HCT116 (cell line): ENCODE data around the gene OR2AT4. TPM values are rescaled to one million over a fixed set of nuclear protein-coding genes. Genes with fewer than 3 reads are reported as not detected.

Experiments
- ATAC-seq: fragments of 200-7000 bp; cut with Tn5 transposase; 2 replicates; pipeline ENCODE4 v1.9.1; 2020; ENCODE audit warnings: mild to moderate bottlenecking, moderate library complexity
- BruUV-seq: library from RNA; stranded (reverse); fragments of 400-500 nt; replicated peaks from 2 replicates; lab custom pipeline; 2021; lab: Mats Ljungman, UMichigan
- CTCF ChIA-PET: fragments of 300-600 bp; sonication (Branson Sonifier 250); formaldehyde crosslinking; loops from one replicate; lab custom pipeline; 2021; ENCODE audit warnings: antibody characterized with exemption; lab: Charles Lee
- POLR2A ChIA-PET: fragments of 300-600, 350-600 bp; sonication (Branson Sonifier 250); formaldehyde crosslinking; loops from one replicate; lab custom pipeline; 2021; ENCODE audit warnings: antibody characterized with exemption; lab: Charles Lee
- RAD21 ChIA-PET, 2 experiments: fragments of 300-600 bp; sonication (Branson Sonifier 250); formaldehyde crosslinking; loops; one replicate each; lab custom pipeline; 2023; ENCODE audit warnings: low total read pairs in 2 of 2; ENCODE audit not compliant: uncharacterized antibody in 2 of 2, unreplicated experiment in 2 of 2, low non-redundant PET in 1 of 2; lab: Charles Lee
- DNase-seq: peaks from one replicate; pipeline ENCODE4 v3.0.0-alpha.2; 2010; ENCODE audit warnings: low read depth, low spot score
- H2AFZ ChIP-seq: fragments of 200-600 bp; shearing (Covaris generic), sonication (generic); 2 replicates; pipeline ENCODE4 v1.6.1; 2017; ENCODE audit warnings: low read depth, mixed run types, mixed read lengths, antibody characterized with exemption, low read length; ENCODE audit not compliant: poor library complexity, severe bottlenecking
- H3K27ac ChIP-seq: 2 replicates; pipeline ENCODE4 v1.5.1; 2012; ENCODE audit warnings: low read depth, low read length
- H3K27me3 ChIP-seq: fragments of 200-600 bp; sonication (generic); 2 replicates; pipeline ENCODE4 v1.6.1; 2016; ENCODE audit warnings: mixed run types, low read length, mixed read lengths; ENCODE audit not compliant: insufficient read depth
- H3K36me3 ChIP-seq, 2 experiments: fragments of 200-500 bp in 1 of 2; fragments of 200-600 bp in 1 of 2; sonication (Bioruptor generic) in 1 of 2; sonication (generic) in 1 of 2; 2 replicates each; pipeline versions ENCODE4 v1.5.1 to v1.6.1; 2014 to 2016; ENCODE audit warnings: low read length in 2 of 2, inconsistent platforms in 1 of 2, mixed read lengths in 1 of 2, mixed run types in 1 of 2; ENCODE audit not compliant: insufficient read depth in 2 of 2, control insufficient read depth in 1 of 2
- H3K4me1 ChIP-seq, 2 experiments: fragments of 200-600 bp in 1 of 2; sonication (generic) in 1 of 2; 2 replicates each; pipeline versions ENCODE4 v1.5.1 to v1.6.1; 2012 to 2017; ENCODE audit warnings: low read length in 2 of 2, inconsistent platforms in 1 of 2, mild to moderate bottlenecking in 1 of 2, mixed read lengths in 1 of 2, mixed run types in 1 of 2, moderate library complexity in 1 of 2; ENCODE audit not compliant: insufficient read depth in 2 of 2, control insufficient read depth in 1 of 2
- H3K4me2 ChIP-seq: fragments of 200-600 bp; sonication (generic); 2 replicates; pipeline ENCODE4 v1.6.1; 2017; ENCODE audit warnings: mixed run types, low read length, mixed read lengths
- H3K4me3 ChIP-seq, 2 experiments: fragments of 200-600 bp in 1 of 2; sonication (generic) in 1 of 2; replicated peaks in 1 of 2; 2 replicates each; pipeline ENCODE4 v1.5.1; 2011 to 2016; ENCODE audit warnings: low read length in 2 of 2, control low read depth in 1 of 2, low read depth in 1 of 2, mild to moderate bottlenecking in 1 of 2, mixed read lengths in 1 of 2, mixed run types in 1 of 2
- H3K79me2 ChIP-seq: fragments of 200-600 bp; sonication (generic); 2 replicates; pipeline ENCODE4 v1.6.1; 2017; ENCODE audit warnings: mild to moderate bottlenecking, mixed run types, low read length, moderate library complexity, mixed read lengths; ENCODE audit not compliant: insufficient read depth
- H3K9ac ChIP-seq: fragments of 200-600 bp; sonication (generic); 2 replicates; pipeline ENCODE4 v1.6.1; 2016; ENCODE audit warnings: low read length, mixed read lengths
- H3K9me2 ChIP-seq: fragments of 200-600 bp; sonication (generic), shearing (Covaris generic); 2 replicates; pipeline ENCODE4 v1.6.1; 2017; ENCODE audit warnings: mixed run types, mild to moderate bottlenecking, moderate library complexity; ENCODE audit not compliant: insufficient read depth
- H3K9me3 ChIP-seq, 2 experiments: fragments of 200-500 bp in 1 of 2; fragments of 200-600 bp in 1 of 2; sonication (Bioruptor generic) in 1 of 2; sonication (generic) in 1 of 2; 2 replicates each; pipeline ENCODE4 v1.6.1; 2014 to 2017; ENCODE audit warnings: low read length in 2 of 2, mixed read lengths in 2 of 2, inconsistent platforms in 1 of 2, low read depth in 1 of 2, mild to moderate bottlenecking in 1 of 2, mixed run types in 1 of 2, moderate library complexity in 1 of 2; ENCODE audit not compliant: control insufficient read depth in 1 of 2, insufficient read depth in 1 of 2
- H4K20me1 ChIP-seq: fragments of 200-600 bp; sonication (generic), shearing (Covaris generic); 2 replicates; pipeline ENCODE4 v1.6.1; 2017; ENCODE audit warnings: mixed run types, mild to moderate bottlenecking, moderate library complexity; ENCODE audit not compliant: insufficient read depth
- CEBPB ChIP-seq: IDR thresholded peaks from 2 replicates; pipeline ENCODE4 v1.6.1; 2012; ENCODE audit warnings: low read depth
- CTCF ChIP-seq, 3 experiments: fragments of 200-600 bp in 1 of 3; sonication (generic) in 1 of 3; IDR thresholded peaks in 2 of 3; conservative IDR thresholded peaks in 1 of 3; 2 replicates each; pipeline ENCODE4 v1.5.1; 2012 to 2017; ENCODE audit warnings: low read depth in 2 of 3, low read length in 2 of 3, antibody characterized with exemption in 1 of 3, borderline replicate concordance in 1 of 3, control low read depth in 1 of 3, mild to moderate bottlenecking in 1 of 3, mixed read lengths in 1 of 3, mixed run types in 1 of 3, moderate library complexity in 1 of 3; ENCODE audit not compliant: insufficient read depth in 1 of 3
- EZH2 ChIP-seq: fragments of 200-600 bp; sonication (generic); IDR thresholded peaks from 2 replicates; pipeline ENCODE4 v1.6.1; 2017; ENCODE audit warnings: antibody characterized with exemption, mixed run types
- EZH2phosphoT487 ChIP-seq: fragments of 200-600 bp; IDR thresholded peaks from 2 replicates; pipeline ENCODE4 v1.6.1; 2018; ENCODE audit warnings: antibody characterized with exemption, borderline replicate concordance
- FOSL1 ChIP-seq: IDR thresholded peaks from 2 replicates; pipeline ENCODE4 v1.6.1; 2012; ENCODE audit warnings: low read depth
- MAX ChIP-seq: IDR thresholded peaks from 2 replicates; pipeline ENCODE4 v1.6.1; 2012
- POLR2AphosphoS5 ChIP-seq: IDR thresholded peaks from 2 replicates; pipeline ENCODE4 v1.6.1; 2011; ENCODE audit warnings: mild to moderate bottlenecking, low read depth, low read length, moderate library complexity
- RAD21 ChIP-seq: IDR thresholded peaks from 2 replicates; pipeline ENCODE4 v1.6.1; 2012; ENCODE audit warnings: low read depth, mild to moderate bottlenecking
- SP1 ChIP-seq: IDR thresholded peaks from 2 replicates; pipeline ENCODE4 v1.6.1; 2012; ENCODE audit warnings: low read depth
- SRF ChIP-seq: IDR thresholded peaks from 2 replicates; pipeline ENCODE4 v1.6.1; 2012; ENCODE audit warnings: low read depth
- YY1 ChIP-seq: IDR thresholded peaks from 2 replicates; pipeline ENCODE4 v1.6.1; 2011; ENCODE audit warnings: low read length, low read depth, moderate library complexity, mild to moderate bottlenecking; ENCODE audit not compliant: insufficient replicate concordance; ENCODE audit errors: extremely low read depth
- ZFX ChIP-seq: fragments of 450-650 bp; IDR thresholded peaks from 2 replicates; pipeline ENCODE4 v1.6.1; 2017
- ZNF274 ChIP-seq: fragments of 200-500 bp; sonication (Bioruptor generic); IDR thresholded peaks from 2 replicates; pipeline ENCODE4 v1.6.1; 2014; ENCODE audit warnings: mild to moderate bottlenecking, low read depth, low read length, inconsistent platforms
- intact Hi-C: fragments of 100-400 bp; cut with micrococcal nuclease; formaldehyde crosslinking; loops from 2 replicates; pipeline ENCODE4 v1.10.0; 2022
- total RNA-seq: library from RNA; stranded (reverse); gene quantifications from one replicate; pipeline ENCODE4 v1.2.1, GENCODE V29; 2021; ENCODE audit not compliant: unreplicated experiment
- TF ChIP-seq, protein P1 (sequence below): IDR thresholded peaks from 2 replicates; pipeline ENCODE4 v1.6.1; 2012

OR2AT4 gene
- total RNA-seq, 1 experiment from 2014 or later = not detected

DNA sequence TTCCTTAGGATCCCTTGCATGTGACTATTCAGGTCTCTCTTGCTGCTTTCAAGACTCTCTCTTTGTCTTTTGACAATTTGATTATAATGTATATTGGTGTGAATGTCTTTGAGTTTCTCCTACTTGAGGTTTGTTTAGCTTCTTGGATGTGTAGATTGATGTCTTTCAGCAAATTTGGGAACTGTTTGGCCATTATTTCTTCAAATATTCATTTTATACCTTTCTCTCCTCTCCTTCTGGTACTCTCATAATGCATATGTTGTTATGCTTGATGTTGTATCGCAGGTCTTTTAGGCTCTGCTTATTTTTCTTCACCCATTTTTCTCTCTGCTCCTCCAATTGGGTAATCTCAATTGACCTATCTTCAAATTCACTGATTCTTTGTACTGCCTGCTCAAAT is 44.2 kb downstream of the OR2AT4 start:
- Histone ChIP-seq H3K9me3 (peaks cover 9% of the 10 kb centered on the region in 2 experiments), H3K27ac (no peak overlapping the region), H3K4me1 (0 out of 4 replicates have a peak, but pooled peaks cover 0 to under 1% of the 10 kb centered on the region in 2 experiments), H2AFZ (no peak overlapping the region), H3K9ac (no peak overlapping the region), H4K20me1 (no peaks in the 10 kb centered on the region), H3K27me3 (no peaks in the 10 kb centered on the region), H3K9me2 (no peaks in the 10 kb centered on the region), H3K79me2 (no peaks in the 10 kb centered on the region), H3K4me3 (no peak overlapping the region), H3K36me3 (no peaks in the 10 kb centered on the region), H3K4me2 (no peak overlapping the region)
- ChIA-PET POLR2A (no interaction called here), RAD21 (no interaction called here), CTCF (no interaction called here)
- no peak for ATAC-seq
- no peak for TF ChIP-seq SRF
- no peak for TF ChIP-seq YY1
- TF ChIP-seq ZNF274 = no peak
- no peak for TF ChIP-seq EZH2
- TF ChIP-seq RAD21 = no peak
- no peak for TF ChIP-seq CEBPB
- no peak for TF ChIP-seq MAX
- no peak for TF ChIP-seq SP1
- no peak for TF ChIP-seq POLR2AphosphoS5
- TF ChIP-seq EZH2phosphoT487 = no peak
- TF ChIP-seq CTCF (IDR thresholded peaks at IDR 0.05 in 2 of 3, conservative IDR thresholded peaks at IDR 0.05 in 1 of 3; ENCODE audit: borderline replicate concordance in 1 of 3, insufficient read depth in 1 of 3, low read depth in 2 of 3, low read length in 2 of 3) = no peak
- TF ChIP-seq, protein P1, sequence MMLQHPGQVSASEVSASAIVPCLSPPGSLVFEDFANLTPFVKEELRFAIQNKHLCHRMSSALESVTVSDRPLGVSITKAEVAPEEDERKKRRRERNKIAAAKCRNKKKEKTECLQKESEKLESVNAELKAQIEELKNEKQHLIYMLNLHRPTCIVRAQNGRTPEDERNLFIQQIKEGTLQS = no peak
- no peak for TF ChIP-seq FOSL1
- no peak for TF ChIP-seq ZFX
- BruUV-seq = no TSS peak
- no peak for DNase-seq
- intact Hi-C loops = no loop called here
